Measurements from ENCODE around the gene KRTAP21-1. TPM values are rescaled to one million over a fixed set of nuclear protein-coding genes. Genes with fewer than 3 reads are reported as not detected.

Gene KRTAP21-1
- not detected in 2 replicates for total RNA-seq

GRCh38 chr21:30755328-30755727 lies at the start of gene KRTAP21-1:
Gene KRTAP21-1 (minus strand): TSS chr21:30755428. CDS start chr21:30755378, 50 bp downstream.

GRCh38 chr21:30747159-30747558 lies 8.1 kb downstream of the KRTAP21-1 start, which contains the start of gene KRTAP21-2:
Gene KRTAP21-2 (minus strand): TSS chr21:30747259. CDS start chr21:30747202, 57 bp downstream.

GRCh38 chr21:30718239-30718909 lies 36.9 kb downstream of the KRTAP21-1 start, which contains the start of gene KRTAP21-3:
Gene KRTAP21-3 (minus strand): TSS chr21:30718777. CDS start chr21:30718759, 18 bp downstream.

Other genes starting within 250 kb of the KRTAP21-1 start
- gene KRTAP19-6, start 213.6 kb downstream of the KRTAP21-1 start, total RNA-seq, result not detected in 2 replicates
- gene KRTAP19-7, start 194.1 kb downstream of the KRTAP21-1 start, total RNA-seq, result not detected in 2 replicates
- gene KRTAP22-2, start 165.0 kb downstream of the KRTAP21-1 start, total RNA-seq, result not detected in 2 replicates
- gene KRTAP6-3, start 163.0 kb downstream of the KRTAP21-1 start, total RNA-seq, result not detected in 2 replicates
- gene KRTAP6-2, start 156.5 kb downstream of the KRTAP21-1 start, total RNA-seq, result not detected in 2 replicates
- gene KRTAP22-1, start 154.3 kb downstream of the KRTAP21-1 start, total RNA-seq, result not detected in 2 replicates
- not detected in 2 replicates for gene KRTAP6-1, start 141.5 kb downstream of the KRTAP21-1 start, total RNA-seq
- gene KRTAP20-1, start 139.0 kb downstream of the KRTAP21-1 start, total RNA-seq, result not detected in 2 replicates
- not detected in 2 replicates for gene KRTAP20-4, start 134.8 kb downstream of the KRTAP21-1 start, total RNA-seq
- gene KRTAP20-2, start 120.2 kb downstream of the KRTAP21-1 start, total RNA-seq, result not detected in 2 replicates
- gene KRTAP20-3, start 112.6 kb downstream of the KRTAP21-1 start, total RNA-seq, result not detected in 2 replicates
- not detected in 2 replicates for gene KRTAP21-3, start 36.7 kb downstream of the KRTAP21-1 start, total RNA-seq
- gene KRTAP21-2, start 8.2 kb downstream of the KRTAP21-1 start, total RNA-seq, result not detected in 2 replicates
- gene KRTAP8-1, start 57.8 kb upstream of the KRTAP21-1 start, total RNA-seq, result not detected in 2 replicates
- not detected in 2 replicates for gene KRTAP7-1, start 74.3 kb upstream of the KRTAP21-1 start, total RNA-seq
- gene KRTAP11-1, start 126.2 kb upstream of the KRTAP21-1 start, total RNA-seq, result not detected in 2 replicates